H1 (cell line): ENCODE data around the gene PKP1. TPM values are rescaled to one million over a fixed set of nuclear protein-coding genes. Genes with fewer than 3 reads are reported as not detected.

Experiments
- CTCF ChIA-PET: fragments of 300-600 bp; sonication (Branson Sonifier 250); formaldehyde crosslinking; loops from one replicate; lab custom pipeline; 2021; ENCODE audit not compliant: partially characterized antibody; lab: Charles Lee
- POLR2A ChIA-PET: fragments of 300-600 bp; sonication (Branson Sonifier 250); formaldehyde crosslinking; loops from one replicate; lab custom pipeline; 2021; ENCODE audit warnings: inconsistent platforms; ENCODE audit not compliant: partially characterized antibody; lab: Charles Lee
- DNase-seq, 2 experiments: peaks; one replicate each; pipeline versions ENCODE4 v3.0.0 to v3.0.0-alpha.2; 2010 to 2022; ENCODE audit warnings: low spot score in 2 of 2, low read depth in 1 of 2, mixed read lengths in 1 of 2
- FAIRE-seq: peaks from 2 replicates; lab custom pipeline; 2011; peaks lifted over from hg19 to GRCh38; lab: Jason Lieb, UNC
- H2AFZ ChIP-seq: 2 replicates; pipeline ENCODE4 v1.8.1; 2012; ENCODE audit warnings: low read length, inconsistent platforms
- H2AK5ac ChIP-seq: 2 replicates; pipeline ENCODE4 v1.6.1; 2013; ENCODE audit warnings: low read depth, low read length
- H2BK120ac ChIP-seq: replicated peaks from 2 replicates; pipeline ENCODE3; 2013; ENCODE audit warnings: low read depth, low read length, inconsistent platforms
- H2BK12ac ChIP-seq: 2 replicates; pipeline ENCODE4 v1.6.1; 2013; ENCODE audit warnings: low read depth, low read length
- H2BK15ac ChIP-seq: 2 replicates; pipeline ENCODE4 v1.6.1; 2013; ENCODE audit warnings: low read length
- H2BK20ac ChIP-seq: 2 replicates; pipeline ENCODE4 v1.6.1; 2013; ENCODE audit warnings: low read length
- H2BK5ac ChIP-seq: 2 replicates; pipeline ENCODE4 v1.6.1; 2013; ENCODE audit warnings: low read depth, low read length
- H3K14ac ChIP-seq: 2 replicates; pipeline ENCODE4 v1.6.1; 2013; ENCODE audit warnings: inconsistent platforms; ENCODE audit not compliant: insufficient read length
- H3K18ac ChIP-seq: 2 replicates; pipeline ENCODE4 v1.6.1; 2013; ENCODE audit warnings: low read length; ENCODE audit errors: extremely low read depth
- H3K23ac ChIP-seq: 2 replicates; pipeline ENCODE4 v1.6.1; 2013; ENCODE audit warnings: inconsistent platforms; ENCODE audit not compliant: insufficient read length
- H3K23me2 ChIP-seq: 2 replicates; pipeline ENCODE4 v1.6.1; 2013; ENCODE audit warnings: low read depth, low read length
- H3K27ac ChIP-seq: 2 replicates; pipeline ENCODE4 v1.6.1; 2011; ENCODE audit warnings: low read depth, low read length, inconsistent platforms
- H3K27me3 ChIP-seq, 4 experiments: replicated peaks in 1 of 4; 1 replicate in 1 of 4; 2 replicates in 3 of 4; pipeline versions ENCODE4 v1.6.1 to v1.8.1; 2011 to 2013; ENCODE audit warnings: low read length in 3 of 4, mild to moderate bottlenecking in 3 of 4, inconsistent platforms in 2 of 4, mixed read lengths in 2 of 4, moderate library complexity in 1 of 4; ENCODE audit not compliant: control insufficient read depth in 3 of 4, insufficient read depth in 3 of 4; ENCODE audit errors: extremely low read depth in 1 of 4
- H3K36me3 ChIP-seq, 4 experiments: 2 replicates each; pipeline versions ENCODE4 v1.6.1 to v1.8.1; 2011 to 2013; ENCODE audit warnings: mild to moderate bottlenecking in 4 of 4, low read length in 3 of 4, moderate library complexity in 2 of 4, control low read depth in 1 of 4, inconsistent platforms in 1 of 4; ENCODE audit not compliant: insufficient read depth in 4 of 4, control insufficient read depth in 2 of 4
- H3K4ac ChIP-seq: replicated peaks from 2 replicates; pipeline ENCODE3; 2013; ENCODE audit warnings: low read length, low read depth, mixed read lengths, inconsistent platforms; ENCODE audit not compliant: insufficient read length
- H3K4me1 ChIP-seq, 4 experiments: replicated peaks in 1 of 4; 1 replicate in 1 of 4; 2 replicates in 3 of 4; pipeline versions ENCODE4 v1.6.1 to v1.8.1; 2011 to 2013; ENCODE audit warnings: low read length in 3 of 4, inconsistent platforms in 2 of 4, mixed read lengths in 1 of 4; ENCODE audit not compliant: insufficient read depth in 4 of 4, control insufficient read depth in 3 of 4
- H3K4me2 ChIP-seq, 2 experiments: 2 replicates each; pipeline versions ENCODE4 v1.6.1 to v1.8.1; 2011 to 2013; ENCODE audit warnings: low read depth in 2 of 2, low read length in 2 of 2, control low read depth in 1 of 2, inconsistent platforms in 1 of 2, mild to moderate bottlenecking in 1 of 2; ENCODE audit not compliant: insufficient read depth in 1 of 2
- H3K4me3 ChIP-seq, 4 experiments: fragments of 200-600, 300-600 bp in 1 of 4; sonication (generic), shearing (Covaris generic), sonication (Bioruptor Twin) in 1 of 4; 2 replicates each; pipeline versions ENCODE4 v1.5.1 to v1.8.1; 2011 to 2016; ENCODE audit warnings: low read length in 4 of 4, low read depth in 3 of 4, control low read depth in 2 of 4, inconsistent platforms in 2 of 4, mild to moderate bottlenecking in 2 of 4, mixed read lengths in 1 of 4, moderate library complexity in 1 of 4; ENCODE audit not compliant: insufficient read depth in 2 of 4; ENCODE audit errors: extremely low read depth in 1 of 4
- H3K56ac ChIP-seq: replicated peaks from 2 replicates; pipeline ENCODE3; 2013; ENCODE audit warnings: low read depth, mild to moderate bottlenecking, mixed read lengths, low read length, inconsistent platforms; ENCODE audit not compliant: insufficient read length
- H3K79me1 ChIP-seq: 2 replicates; pipeline ENCODE4 v1.6.1; 2013; ENCODE audit warnings: low read depth, low read length, control low read depth
- H3K79me2 ChIP-seq, 2 experiments: 2 replicates each; pipeline versions ENCODE4 v1.6.1 to v1.8.1; 2012 to 2013; ENCODE audit warnings: low read length in 2 of 2, mild to moderate bottlenecking in 2 of 2, inconsistent platforms in 1 of 2; ENCODE audit not compliant: insufficient read depth in 2 of 2, control insufficient read depth in 1 of 2
- H3K9ac ChIP-seq, 4 experiments: replicated peaks in 1 of 4; 1 replicate in 1 of 4; 2 replicates in 3 of 4; pipeline versions ENCODE4 v1.6.1 to v1.8.1; 2011 to 2013; ENCODE audit warnings: low read depth in 3 of 4, low read length in 3 of 4, control low read depth in 2 of 4, mild to moderate bottlenecking in 2 of 4, moderate library complexity in 2 of 4, inconsistent platforms in 1 of 4; ENCODE audit errors: extremely low read depth in 1 of 4
- H3K9me3 ChIP-seq, 2 experiments: 2 replicates each; pipeline versions ENCODE4 v1.6.1 to v1.8.1; 2012 to 2013; ENCODE audit warnings: mild to moderate bottlenecking in 2 of 2, moderate library complexity in 2 of 2, control low read depth in 1 of 2, inconsistent platforms in 1 of 2, low read depth in 1 of 2, low read length in 1 of 2, mixed read lengths in 1 of 2; ENCODE audit not compliant: insufficient read depth in 2 of 2
- H4K20me1 ChIP-seq, 2 experiments: replicated peaks in 1 of 2; 2 replicates each; pipeline versions ENCODE3 to v1.8.1; 2011 to 2013; ENCODE audit warnings: inconsistent platforms in 2 of 2, low read length in 2 of 2, mild to moderate bottlenecking in 1 of 2; ENCODE audit not compliant: insufficient read depth in 2 of 2, control insufficient read depth in 1 of 2
- H4K5ac ChIP-seq: 2 replicates; pipeline ENCODE4 v1.6.1; 2013; ENCODE audit warnings: low read length, low read depth, mixed read lengths, inconsistent platforms; ENCODE audit not compliant: insufficient read length
- H4K8ac ChIP-seq: 2 replicates; pipeline ENCODE4 v1.8.0; 2013; ENCODE audit warnings: mild to moderate bottlenecking, moderate library complexity, low read length, inconsistent platforms; ENCODE audit not compliant: insufficient read depth; ENCODE audit errors: extremely low read depth
- H4K91ac ChIP-seq: replicated peaks from 2 replicates; pipeline ENCODE3; 2013; ENCODE audit warnings: low read length, mixed read lengths, inconsistent platforms; ENCODE audit not compliant: insufficient read length
- EP300 ChIP-seq, 2 experiments: IDR thresholded peaks; 1 replicate in 1 of 2; 2 replicates in 1 of 2; pipeline ENCODE4 v1.6.1; 2011 to 2012; ENCODE audit warnings: low read depth in 2 of 2, low read length in 2 of 2, mild to moderate bottlenecking in 2 of 2, borderline replicate concordance in 1 of 2, inconsistent platforms in 1 of 2, moderate library complexity in 1 of 2
- polyA plus RNA-seq, 7 experiments: library from polyadenylated mRNA; depleted of rRNA in 3 of 7; stranded (reverse) in 5 of 7; unstranded in 2 of 7; fragments of >200 nt in 5 of 7; fragments of 200-250 nt in 2 of 7; gene quantifications; 1 replicate in 5 of 7; 2 replicates in 1 of 7; 4 replicates in 1 of 7; pipeline versions ENCODE4 v1.2.1 to v1.2.3, GENCODE V29; 2011 to 2013; ENCODE audit warnings: missing spikeins in 2 of 7, mixed read lengths in 2 of 7
- total RNA-seq: library from RNA; stranded (reverse); fragmentation: NEBNext Ultra II Directional; extraction: Animal tissue kit (Norgen Biotek cat#: 25700); gene quantifications from 2 replicates; pipeline ENCODE4 v1.2.1, GENCODE V29; 2021

The PKP1 gene
- total and polyA plus RNA-seq, 2 of the 8 experiments (the other 6 are each of a cell fraction or from before 2014, with no cell fraction given): 0.21 to 0.95 TPM

- no peak overlapping the region for H3K18ac ChIP-seq
- DNase-seq: no peak
- H2BK15ac ChIP-seq: no peak overlapping the region
- H3K9me3 ChIP-seq: no peaks in the 10 kb centered on the region
- H4K8ac ChIP-seq: no peak overlapping the region
- no peak overlapping the region for H3K9ac ChIP-seq
- no peak overlapping the region for H3K4me2 ChIP-seq
- H3K23ac ChIP-seq: no peak overlapping the region
- no peak overlapping the region for H3K14ac ChIP-seq
- no peak overlapping the region for H2BK5ac ChIP-seq
- H3K27ac ChIP-seq: no peak overlapping the region
- H4K20me1 ChIP-seq: no peaks in the 10 kb centered on the region
- no peak for FAIRE-seq
- H3K79me1 ChIP-seq: no peaks in the 10 kb centered on the region
- no peak overlapping the region for H3K4me3 ChIP-seq
- no peaks in the 10 kb centered on the region; a peak in 1 of 7 replicates for H3K27me3 ChIP-seq
- POLR2A ChIA-PET: no interaction called here
- no peak overlapping the region for H2AFZ ChIP-seq
- no peaks in the 10 kb centered on the region for H3K79me2 ChIP-seq
- no peak overlapping the region for H2BK12ac ChIP-seq
- H2BK120ac ChIP-seq: no peak overlapping the region
- H3K56ac ChIP-seq: no peak overlapping the region
- CTCF ChIA-PET: interaction anchor here (0.7 to 9.7 kb wide), 6 partner anchors 9 to 94 kb away, joined by 3 to 154 read pairs (median 4); partner anchors contain the start of gene PKP1
- H3K4ac ChIP-seq: no peak overlapping the region
- no peaks in the 10 kb centered on the region for H3K36me3 ChIP-seq
- no peaks in the 10 kb centered on the region; a peak in 1 of 7 replicates for H3K4me1 ChIP-seq
- H2AK5ac ChIP-seq: no peak overlapping the region
- H2BK20ac ChIP-seq: no peak overlapping the region
- no peak overlapping the region for H4K91ac ChIP-seq
- no peak for TF ChIP-seq EP300 (IDR thresholded peaks at IDR 0.05; ENCODE audit: borderline replicate concordance in 1 of 2, low read depth in 2 of 2, low read length in 2 of 2)
- no peak overlapping the region for H4K5ac ChIP-seq
- H3K23me2 ChIP-seq: no peaks in the 10 kb centered on the region; the same call in 1 of the 2 replicates
Observed at GRCh38 chr1:201266276-201266675, 17.0 kb upstream of the PKP1 start.
